DOHH2 (cell line): ENCODE results near the gene SDCCAG8.

Experiments
- EZH2phosphoT487 ChIP-seq: fragments of 200-600 bp; sonication (generic); IDR thresholded peaks from 2 replicates; pipeline ENCODE4 v1.6.1; 2017; ENCODE audit warnings: borderline replicate concordance, mild to moderate bottlenecking, antibody characterized with exemption, low read length, moderate library complexity, mixed read lengths
- TF ChIP-seq, protein P1 (sequence below): fragments of 200-600 bp; sonication (generic); IDR thresholded peaks from one replicate; pipeline ENCODE4 v1.5.1; 2014; ENCODE audit warnings: antibody characterized with exemption, mild to moderate bottlenecking, low read depth, low read length; ENCODE audit not compliant: poor library complexity, severe bottlenecking

- TF ChIP-seq, protein P1, sequence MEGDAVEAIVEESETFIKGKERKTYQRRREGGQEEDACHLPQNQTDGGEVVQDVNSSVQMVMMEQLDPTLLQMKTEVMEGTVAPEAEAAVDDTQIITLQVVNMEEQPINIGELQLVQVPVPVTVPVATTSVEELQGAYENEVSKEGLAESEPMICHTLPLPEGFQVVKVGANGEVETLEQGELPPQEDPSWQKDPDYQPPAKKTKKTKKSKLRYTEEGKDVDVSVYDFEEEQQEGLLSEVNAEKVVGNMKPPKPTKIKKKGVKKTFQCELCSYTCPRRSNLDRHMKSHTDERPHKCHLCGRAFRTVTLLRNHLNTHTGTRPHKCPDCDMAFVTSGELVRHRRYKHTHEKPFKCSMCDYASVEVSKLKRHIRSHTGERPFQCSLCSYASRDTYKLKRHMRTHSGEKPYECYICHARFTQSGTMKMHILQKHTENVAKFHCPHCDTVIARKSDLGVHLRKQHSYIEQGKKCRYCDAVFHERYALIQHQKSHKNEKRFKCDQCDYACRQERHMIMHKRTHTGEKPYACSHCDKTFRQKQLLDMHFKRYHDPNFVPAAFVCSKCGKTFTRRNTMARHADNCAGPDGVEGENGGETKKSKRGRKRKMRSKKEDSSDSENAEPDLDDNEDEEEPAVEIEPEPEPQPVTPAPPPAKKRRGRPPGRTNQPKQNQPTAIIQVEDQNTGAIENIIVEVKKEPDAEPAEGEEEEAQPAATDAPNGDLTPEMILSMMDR, result no peak
- no peak for TF ChIP-seq EZH2phosphoT487
These were observed 160.7 kb downstream of the SDCCAG8 start for GRCh38 chr1:243416495-243416894.
